ENCODE data around the gene CYP1A1. TPM values are rescaled to one million over a fixed set of nuclear protein-coding genes. Genes with fewer than 3 reads are reported as not detected.

Gene CYP1A1
- total and polyA plus RNA-seq, 2 of the 13 experiments (the other 11 are each of a cell fraction or from before 2014, with no cell fraction given): 7.9 to 8.0 TPM

DNA sequence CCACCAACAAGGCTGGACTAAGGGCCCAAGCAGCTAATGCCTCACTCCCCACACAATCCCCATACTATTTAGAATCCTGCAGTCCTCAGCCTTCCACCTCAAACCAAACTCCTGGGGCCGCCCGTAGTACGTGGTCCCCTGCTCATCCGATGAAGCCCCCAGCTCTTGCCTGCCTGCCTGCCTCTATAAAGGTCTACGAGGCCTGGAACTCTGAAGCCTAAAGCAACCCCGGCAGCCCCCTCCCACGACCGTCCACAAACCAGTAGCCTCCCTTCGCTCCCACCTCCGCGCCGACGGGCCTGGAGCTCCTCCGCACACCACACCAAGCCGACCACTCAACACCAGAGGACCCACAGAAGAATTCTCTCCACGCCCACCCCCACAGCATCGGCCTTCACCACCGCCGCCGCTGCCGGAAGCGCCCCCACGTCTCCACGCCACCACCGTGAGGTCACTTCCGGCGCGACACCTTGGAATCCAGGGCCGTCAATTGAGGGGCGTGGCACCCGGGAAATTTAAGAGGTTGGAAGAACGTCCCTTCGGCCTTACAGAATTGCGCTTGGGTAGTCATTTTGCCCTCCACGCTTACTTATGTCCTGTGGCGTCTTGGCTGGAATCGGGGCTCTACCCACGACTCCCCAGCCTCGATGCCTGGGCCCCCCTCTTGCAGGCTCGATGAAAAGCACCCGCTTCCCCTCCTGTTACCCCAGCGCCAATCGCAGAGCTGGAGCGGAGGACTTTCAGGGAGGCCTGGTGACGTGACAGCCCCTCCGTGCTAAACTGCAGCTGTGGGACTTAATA is 29.5 kb downstream of the CYP1A1 start, which contains the start of gene EDC3 (continued):
- TF ChIP-seq ZNF44 (CRISPR knock-in tag; IDR thresholded peaks at IDR 0.05) (peak; percentile 88), MBNL3 (CRISPR knock-in tag; conservative IDR thresholded peaks at IDR 0.05) (no peak), PAX8 (CRISPR knock-in tag; IDR thresholded peaks at IDR 0.05; ENCODE audit: borderline replicate concordance) (peak; percentile 26; the same call in 1 of the 2 replicates), JUND (CRISPR knock-in tag; IDR thresholded peaks at IDR 0.05) (no peak), ZNF292 (CRISPR knock-in tag; IDR thresholded peaks at IDR 0.05; ENCODE audit: borderline replicate concordance, low read depth) (0 out of 2 replicates have a peak, but pooled peaks have one; percentile 57), RBAK (CRISPR knock-in tag; IDR thresholded peaks at IDR 0.05) (no peak), ZNF816 (CRISPR knock-in tag; IDR thresholded peaks at IDR 0.05; ENCODE audit: borderline replicate concordance) (0 out of 2 replicates have a peak, but pooled peaks have one; percentile 47), REL (CRISPR knock-in tag; conservative IDR thresholded peaks at IDR 0.05) (no peak), KLF11 (CRISPR knock-in tag; IDR thresholded peaks at IDR 0.05) (0 out of 2 replicates have a peak, but pooled peaks have one; percentile 61), ISL2 (CRISPR knock-in tag; IDR thresholded peaks at IDR 0.05) (peak; percentile 67), ZNF383 (CRISPR knock-in tag; IDR thresholded peaks at IDR 0.05; ENCODE audit: borderline replicate concordance) (0 out of 2 replicates have a peak, but pooled peaks have one; percentile 56), ZMYM4 (CRISPR knock-in tag; IDR thresholded peaks at IDR 0.05) (peak; percentile 71), RAD51 (IDR thresholded peaks at IDR 0.05; ENCODE audit: borderline replicate concordance) (no peak), ZSCAN25 (CRISPR knock-in tag; IDR thresholded peaks at IDR 0.05) (peak; percentile 51; the same call in 1 of the 2 replicates), ZNF75D (CRISPR knock-in tag; IDR thresholded peaks at IDR 0.05; ENCODE audit: borderline replicate concordance) (no peak), SPEN (CRISPR knock-in tag; IDR thresholded peaks at IDR 0.05; ENCODE audit: low read depth) (peak; percentile 89; the same call in 1 of the 2 replicates), MXI1 (IDR thresholded peaks at IDR 0.05; ENCODE audit: borderline replicate concordance, low read depth, low read length) (peak; percentile 83; the same call in 2 of the 3 replicates), NRL (CRISPR knock-in tag; IDR thresholded peaks at IDR 0.05; ENCODE audit: borderline replicate concordance) (no peak)
- TF ChIP-seq, protein P1, sequence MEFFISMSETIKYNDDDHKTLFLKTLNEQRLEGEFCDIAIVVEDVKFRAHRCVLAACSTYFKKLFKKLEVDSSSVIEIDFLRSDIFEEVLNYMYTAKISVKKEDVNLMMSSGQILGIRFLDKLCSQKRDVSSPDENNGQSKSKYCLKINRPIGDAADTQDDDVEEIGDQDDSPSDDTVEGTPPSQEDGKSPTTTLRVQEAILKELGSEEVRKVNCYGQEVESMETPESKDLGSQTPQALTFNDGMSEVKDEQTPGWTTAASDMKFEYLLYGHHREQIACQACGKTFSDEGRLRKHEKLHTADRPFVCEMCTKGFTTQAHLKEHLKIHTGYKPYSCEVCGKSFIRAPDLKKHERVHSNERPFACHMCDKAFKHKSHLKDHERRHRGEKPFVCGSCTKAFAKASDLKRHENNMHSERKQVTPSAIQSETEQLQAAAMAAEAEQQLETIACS (CRISPR knock-in tag; IDR thresholded peaks at IDR 0.05): no peak
- TF ChIP-seq, protein P2, sequence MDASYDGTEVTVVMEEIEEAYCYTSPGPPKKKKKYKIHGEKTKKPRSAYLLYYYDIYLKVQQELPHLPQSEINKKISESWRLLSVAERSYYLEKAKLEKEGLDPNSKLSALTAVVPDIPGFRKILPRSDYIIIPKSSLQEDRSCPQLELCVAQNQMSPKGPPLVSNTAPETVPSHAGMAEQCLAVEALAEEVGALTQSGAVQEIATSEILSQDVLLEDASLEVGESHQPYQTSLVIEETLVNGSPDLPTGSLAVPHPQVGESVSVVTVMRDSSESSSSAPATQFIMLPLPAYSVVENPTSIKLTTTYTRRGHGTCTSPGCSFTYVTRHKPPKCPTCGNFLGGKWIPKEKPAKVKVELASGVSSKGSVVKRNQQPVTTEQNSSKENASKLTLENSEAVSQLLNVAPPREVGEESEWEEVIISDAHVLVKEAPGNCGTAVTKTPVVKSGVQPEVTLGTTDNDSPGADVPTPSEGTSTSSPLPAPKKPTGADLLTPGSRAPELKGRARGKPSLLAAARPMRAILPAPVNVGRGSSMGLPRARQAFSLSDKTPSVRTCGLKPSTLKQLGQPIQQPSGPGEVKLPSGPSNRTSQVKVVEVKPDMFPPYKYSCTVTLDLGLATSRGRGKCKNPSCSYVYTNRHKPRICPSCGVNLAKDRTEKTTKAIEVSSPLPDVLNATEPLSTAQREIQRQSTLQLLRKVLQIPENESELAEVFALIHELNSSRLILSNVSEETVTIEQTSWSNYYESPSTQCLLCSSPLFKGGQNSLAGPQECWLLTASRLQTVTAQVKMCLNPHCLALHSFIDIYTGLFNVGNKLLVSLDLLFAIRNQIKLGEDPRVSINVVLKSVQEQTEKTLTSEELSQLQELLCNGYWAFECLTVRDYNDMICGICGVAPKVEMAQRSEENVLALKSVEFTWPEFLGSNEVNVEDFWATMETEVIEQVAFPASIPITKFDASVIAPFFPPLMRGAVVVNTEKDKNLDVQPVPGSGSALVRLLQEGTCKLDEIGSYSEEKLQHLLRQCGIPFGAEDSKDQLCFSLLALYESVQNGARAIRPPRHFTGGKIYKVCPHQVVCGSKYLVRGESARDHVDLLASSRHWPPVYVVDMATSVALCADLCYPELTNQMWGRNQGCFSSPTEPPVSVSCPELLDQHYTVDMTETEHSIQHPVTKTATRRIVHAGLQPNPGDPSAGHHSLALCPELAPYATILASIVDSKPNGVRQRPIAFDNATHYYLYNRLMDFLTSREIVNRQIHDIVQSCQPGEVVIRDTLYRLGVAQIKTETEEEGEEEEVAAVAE (CRISPR knock-in tag; IDR thresholded peaks at IDR 0.05; ENCODE audit: borderline replicate concordance): peak; percentile 73
